AG09309 (cell line): ENCODE data around the gene SPCS2.

Source experiments
- DNase-seq: peaks from one replicate; pipeline ENCODE4 v3.0.0-alpha.2; 2010; ENCODE audit warnings: low read depth
- H3K4me3 ChIP-seq: 2 replicates; pipeline ENCODE4 v1.5.1; 2011; ENCODE audit warnings: mild to moderate bottlenecking, low read depth, low read length, moderate library complexity; ENCODE audit not compliant: control insufficient read depth
- TF ChIP-seq, protein P1 (sequence below): IDR thresholded peaks from 2 replicates; pipeline ENCODE4 v1.5.1; 2011; ENCODE audit warnings: mild to moderate bottlenecking, low read depth, low read length, inconsistent platforms; ENCODE audit not compliant: insufficient read depth, control insufficient read depth; ENCODE audit errors: missing control alignments

Gene SPCS2

DNA sequence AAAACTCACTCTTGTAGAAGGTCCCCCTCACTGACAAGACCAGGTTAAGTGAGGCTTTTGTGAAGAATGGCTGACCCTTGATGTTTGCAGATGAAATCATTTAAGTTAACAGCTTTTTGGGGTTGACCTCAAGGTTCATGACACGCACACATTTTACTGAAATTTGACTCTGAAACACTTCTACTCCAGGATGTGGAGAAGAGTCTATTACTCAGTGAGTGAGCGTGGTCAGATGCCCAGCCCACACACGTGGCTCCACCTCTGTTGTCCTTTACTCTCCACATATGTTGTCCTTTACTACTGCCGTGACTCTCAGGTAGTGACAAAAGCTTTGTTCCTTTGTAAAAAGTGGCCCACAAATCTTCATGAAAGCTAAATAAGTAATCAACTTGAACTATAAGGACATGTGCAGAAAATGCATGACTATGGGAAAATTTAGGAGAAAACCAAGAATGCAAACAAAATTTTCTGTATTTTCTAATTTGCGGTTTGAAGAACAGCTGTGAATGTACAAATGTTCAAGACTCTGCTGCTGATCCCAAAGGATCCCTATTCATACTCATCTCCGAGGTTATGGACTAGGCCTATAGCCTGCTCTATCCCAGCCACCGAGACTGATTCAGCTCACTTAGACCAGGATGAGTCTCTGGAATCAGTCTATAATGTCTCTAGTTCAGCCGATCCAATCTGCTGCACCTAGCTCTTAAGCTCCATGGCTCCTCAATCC is 22.6 kb upstream of the SPCS2 start:
- peak; percentile 57 for DNase-seq
- TF ChIP-seq, protein P1, sequence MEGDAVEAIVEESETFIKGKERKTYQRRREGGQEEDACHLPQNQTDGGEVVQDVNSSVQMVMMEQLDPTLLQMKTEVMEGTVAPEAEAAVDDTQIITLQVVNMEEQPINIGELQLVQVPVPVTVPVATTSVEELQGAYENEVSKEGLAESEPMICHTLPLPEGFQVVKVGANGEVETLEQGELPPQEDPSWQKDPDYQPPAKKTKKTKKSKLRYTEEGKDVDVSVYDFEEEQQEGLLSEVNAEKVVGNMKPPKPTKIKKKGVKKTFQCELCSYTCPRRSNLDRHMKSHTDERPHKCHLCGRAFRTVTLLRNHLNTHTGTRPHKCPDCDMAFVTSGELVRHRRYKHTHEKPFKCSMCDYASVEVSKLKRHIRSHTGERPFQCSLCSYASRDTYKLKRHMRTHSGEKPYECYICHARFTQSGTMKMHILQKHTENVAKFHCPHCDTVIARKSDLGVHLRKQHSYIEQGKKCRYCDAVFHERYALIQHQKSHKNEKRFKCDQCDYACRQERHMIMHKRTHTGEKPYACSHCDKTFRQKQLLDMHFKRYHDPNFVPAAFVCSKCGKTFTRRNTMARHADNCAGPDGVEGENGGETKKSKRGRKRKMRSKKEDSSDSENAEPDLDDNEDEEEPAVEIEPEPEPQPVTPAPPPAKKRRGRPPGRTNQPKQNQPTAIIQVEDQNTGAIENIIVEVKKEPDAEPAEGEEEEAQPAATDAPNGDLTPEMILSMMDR, result no peak
- no peak overlapping the region for H3K4me3 ChIP-seq

DNA sequence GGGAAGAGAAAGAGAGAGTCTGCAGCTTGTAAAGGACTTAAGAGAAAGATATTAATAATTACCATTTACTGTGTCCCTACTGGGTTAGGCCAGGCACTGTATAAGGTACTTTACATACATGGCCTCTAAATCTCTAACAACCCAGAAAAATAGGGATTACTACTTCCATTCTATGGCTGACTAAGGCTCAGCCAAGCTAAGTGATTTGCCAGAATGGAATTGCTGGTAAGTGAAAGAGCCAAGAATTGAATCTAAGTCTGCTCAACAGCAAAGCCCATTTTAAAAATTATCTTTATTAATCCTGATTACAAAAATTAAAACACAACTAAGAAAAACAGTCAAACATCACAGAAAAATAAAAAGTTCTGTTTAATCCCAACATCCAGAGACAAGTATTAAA is 21.6 kb upstream of the SPCS2 start:
- DNase-seq, result peak; percentile 10

DNA sequence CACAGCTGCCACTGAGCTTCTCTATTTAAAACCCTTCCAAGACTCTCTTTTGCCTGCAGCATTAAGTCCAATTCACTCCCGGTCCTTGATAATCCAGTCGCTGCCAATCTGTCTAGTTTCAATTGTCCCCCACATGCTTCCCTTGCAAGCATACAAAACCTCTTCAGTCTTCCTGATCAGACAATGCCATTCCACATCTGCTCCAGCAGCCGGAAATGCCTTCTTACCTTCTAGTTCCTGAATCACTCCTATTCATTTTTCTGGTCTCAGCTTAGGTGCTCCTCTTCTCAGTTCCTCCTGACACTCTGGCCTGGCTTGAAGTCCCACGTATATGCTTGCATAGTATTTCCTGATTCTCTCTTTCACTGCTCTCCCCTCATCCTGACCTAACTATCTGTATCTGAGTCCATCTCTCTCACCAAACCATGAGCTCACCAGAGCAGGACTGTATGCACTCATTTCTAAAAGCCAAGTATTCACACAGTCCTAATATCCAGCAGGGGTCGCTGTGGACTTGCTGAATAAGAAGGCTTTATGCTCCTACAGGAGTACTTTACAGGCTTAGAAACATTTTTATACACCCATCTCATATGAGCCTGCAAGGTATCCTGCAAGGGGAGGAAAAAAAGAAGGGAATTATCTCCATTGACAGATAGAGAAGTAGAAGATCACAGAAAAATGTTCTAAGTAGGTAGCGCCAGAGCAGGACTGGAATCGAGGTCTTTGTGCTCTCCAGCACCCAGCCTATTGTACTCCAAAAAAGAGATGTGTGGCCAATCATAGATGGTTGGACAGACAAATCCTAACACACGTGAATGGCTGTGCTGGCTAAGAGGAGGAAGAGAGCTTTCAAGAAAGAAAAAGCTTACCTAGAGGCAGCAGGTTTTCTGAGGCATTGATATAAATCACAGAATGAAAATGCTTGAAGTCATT is 19.4 kb upstream of the SPCS2 start:
- DNase-seq, result peak; percentile 83
- no peak overlapping the region for H3K4me3 ChIP-seq
- TF ChIP-seq, protein P1, result peak; percentile 89

More for the DNA sequence above, 21.6 kb upstream of the SPCS2 start:
- H3K4me3 ChIP-seq, result no peak overlapping the region
- TF ChIP-seq, protein P1, result no peak

DNA sequence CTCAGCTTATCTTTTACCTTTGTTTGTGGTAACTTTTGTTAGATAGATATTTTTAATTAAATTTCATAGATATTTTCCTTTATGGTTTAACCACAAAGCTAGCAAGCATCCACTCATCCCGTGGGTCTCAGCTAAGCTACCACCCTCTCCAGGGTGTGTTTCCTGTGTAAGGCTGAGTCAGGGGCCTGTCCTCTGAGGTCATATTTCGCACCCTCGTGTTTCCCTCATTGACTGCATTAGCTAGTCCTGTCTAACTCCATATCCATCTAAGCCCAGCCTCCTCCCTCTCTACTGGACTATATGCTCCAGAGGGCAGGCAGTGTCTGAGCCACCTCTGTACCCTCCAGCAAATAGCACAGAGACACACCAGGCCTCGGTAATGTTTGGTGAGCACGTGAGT is 16.9 kb upstream of the SPCS2 start:
- TF ChIP-seq, protein P1, result no peak
- DNase-seq, result no peak
- no peak overlapping the region for H3K4me3 ChIP-seq

DNA sequence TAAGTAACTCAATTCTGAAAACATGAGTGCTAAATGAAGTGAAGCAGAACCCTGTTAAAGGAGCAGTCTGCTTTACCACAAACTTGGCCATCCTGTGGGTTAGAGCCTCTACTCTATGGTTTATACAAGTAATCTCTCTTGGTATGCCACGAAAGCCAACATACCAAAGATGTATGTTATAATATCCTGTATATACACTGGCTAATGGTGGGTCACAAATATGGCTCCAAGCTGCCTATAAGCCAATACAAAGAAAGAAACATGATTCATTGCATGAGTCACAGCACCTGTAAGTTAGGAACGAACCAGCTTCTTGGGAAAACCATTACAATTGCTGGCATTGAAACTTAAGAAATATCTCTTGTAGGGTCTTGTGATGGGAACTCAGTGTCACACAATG is 16.3 kb upstream of the SPCS2 start:
- DNase-seq, result no peak
- TF ChIP-seq, protein P1, result no peak
- H3K4me3 ChIP-seq, result no peak overlapping the region

DNA sequence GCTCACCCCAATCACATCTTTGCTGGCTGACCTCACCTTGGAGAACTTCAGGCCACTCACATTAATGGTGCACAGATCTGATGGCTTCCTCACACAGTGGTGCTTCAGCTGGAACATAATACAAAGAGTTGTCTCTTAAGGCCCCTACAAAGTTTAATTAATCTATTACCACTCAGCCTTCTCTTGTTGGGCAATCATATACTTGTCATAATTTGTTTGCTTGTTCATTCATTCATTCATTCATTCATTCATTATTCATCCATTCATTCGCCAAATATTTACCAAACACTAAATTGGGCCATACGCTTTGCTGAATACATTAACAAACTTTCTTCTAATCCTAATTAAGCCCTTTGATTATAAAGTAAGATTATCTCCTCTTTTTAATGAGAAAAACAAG is 15.3 kb upstream of the SPCS2 start:
- no peak for DNase-seq
- TF ChIP-seq, protein P1, result no peak

More for the DNA sequence above, 15.3 kb upstream of the SPCS2 start:
- H3K4me3 ChIP-seq, result no peak overlapping the region
